Stimulated activated naive CD8-positive, alpha-beta T cell treated with anti-CD3 and anti-CD28 coated beads, Interleukin-15, Interleukin-2, amounts not matched to agents 100 ng/mL and 50 ng/mL, for 24 hours (primary cell): ENCODE results near the gene FILIP1L.
A peak's percentile ranks its signal among the peaks of the same experiment; 100 is the strongest.

Experiments
- H3K27ac Mint-ChIP-seq: one replicate; pipeline ENCODE4 v1.8.0; 2021; ENCODE audit warnings: mild to moderate bottlenecking, mixed read lengths
- H3K27me3 Mint-ChIP-seq: one replicate; pipeline ENCODE4 v1.8.0; 2021; ENCODE audit warnings: mixed read lengths
- H3K36me3 Mint-ChIP-seq: one replicate; pipeline ENCODE4 v1.8.0; 2021; ENCODE audit warnings: low read depth, mixed read lengths
- H3K4me1 Mint-ChIP-seq: one replicate; pipeline ENCODE4 v1.8.0; 2021; ENCODE audit warnings: low read depth, mixed read lengths
- H3K4me3 Mint-ChIP-seq: one replicate; pipeline ENCODE4 v1.8.0; 2021; ENCODE audit warnings: mild to moderate bottlenecking, mixed read lengths
- H3K9me3 Mint-ChIP-seq: one replicate; pipeline ENCODE4 v1.8.0; 2021; ENCODE audit warnings: mixed read lengths

FILIP1L gene

DNA sequence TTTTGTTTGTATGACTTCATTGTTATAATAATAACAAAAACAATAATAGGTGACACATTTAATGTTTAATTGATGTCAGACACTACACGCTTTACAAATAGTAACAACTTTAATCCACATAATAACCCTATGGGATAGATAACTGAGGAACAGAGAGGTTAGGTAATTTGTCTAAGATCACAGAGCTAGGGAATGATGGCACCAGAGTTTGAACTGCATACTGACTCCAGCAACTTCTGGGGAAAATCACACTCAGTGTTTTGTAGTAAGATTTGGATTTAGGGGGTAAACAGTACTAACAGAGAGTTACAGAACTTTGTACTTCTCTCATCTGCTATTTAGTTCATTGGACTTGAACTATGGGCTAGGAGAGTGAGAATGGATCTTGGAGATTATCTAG, 230.6 kb downstream of the FILIP1L start:
- peaks cover 14% of the 10 kb centered on the region for H3K36me3 Mint-ChIP-seq
- H3K4me3 Mint-ChIP-seq, result no peak overlapping the region
- peaks cover 21% of the 10 kb centered on the region for H3K4me1 Mint-ChIP-seq
- no peak overlapping the region for H3K27ac Mint-ChIP-seq
- no peaks in the 10 kb centered on the region for H3K27me3 Mint-ChIP-seq
- no peaks in the 10 kb centered on the region for H3K9me3 Mint-ChIP-seq

DNA sequence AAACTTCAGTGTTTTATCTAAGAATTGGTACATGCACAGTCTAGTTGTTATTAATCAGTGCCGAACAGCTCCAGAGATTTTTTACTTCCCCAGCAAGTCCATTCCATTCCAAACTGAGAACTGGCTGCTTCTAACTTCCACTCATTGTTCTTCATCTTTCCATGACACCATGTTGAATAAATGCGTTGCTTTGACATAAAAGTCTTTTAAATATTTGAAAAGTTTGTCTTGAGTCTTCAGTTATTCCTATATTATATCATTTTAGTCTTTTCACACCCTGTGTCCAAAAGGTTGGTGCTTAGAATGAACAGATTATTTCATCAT, 231.2 kb downstream of the FILIP1L start:
- no peaks in the 10 kb centered on the region for H3K27me3 Mint-ChIP-seq
- H3K4me1 Mint-ChIP-seq, result peaks cover 22% of the 10 kb centered on the region
- no peaks in the 10 kb centered on the region for H3K9me3 Mint-ChIP-seq
- H3K4me3 Mint-ChIP-seq, result no peak overlapping the region
- H3K36me3 Mint-ChIP-seq, result peaks cover 14% of the 10 kb centered on the region
- H3K27ac Mint-ChIP-seq, result no peak overlapping the region

DNA sequence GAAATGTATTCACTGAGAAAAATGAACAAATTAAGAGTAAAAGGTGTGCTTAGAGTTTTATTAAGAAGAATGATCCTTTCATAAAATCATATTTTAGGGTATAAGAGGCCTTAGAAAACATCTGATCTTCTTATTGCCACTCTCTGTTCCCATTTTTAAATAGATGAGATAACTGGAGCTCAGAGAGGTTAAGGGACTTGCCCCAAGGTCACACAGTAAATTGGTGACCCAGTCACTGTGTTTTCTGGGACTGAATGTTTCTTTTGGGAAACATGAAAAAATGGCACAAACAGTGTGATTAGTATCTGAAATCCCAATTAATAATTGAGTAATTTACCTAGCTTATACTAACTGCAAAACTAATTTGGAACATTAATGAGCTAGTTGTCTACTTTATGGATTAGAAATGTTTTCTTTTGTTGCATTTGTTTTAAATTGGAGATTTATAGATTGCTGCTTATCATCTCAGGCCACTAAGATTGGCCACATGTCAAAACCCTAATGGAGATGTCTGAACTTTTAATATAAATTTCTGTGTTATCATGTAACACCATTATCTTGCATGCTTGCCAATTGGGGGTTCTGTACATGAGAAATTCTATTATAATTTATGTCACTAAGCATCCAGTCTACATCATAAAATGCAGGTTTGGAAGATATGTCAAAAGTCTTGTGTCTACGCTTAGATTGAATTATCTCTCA, 231.7 kb downstream of the FILIP1L start:
- peaks cover 14% of the 10 kb centered on the region for H3K36me3 Mint-ChIP-seq
- H3K4me3 Mint-ChIP-seq, result no peak overlapping the region
- H3K27ac Mint-ChIP-seq, result no peak overlapping the region
- no peaks in the 10 kb centered on the region for H3K27me3 Mint-ChIP-seq
- peaks cover 27% of the 10 kb centered on the region for H3K4me1 Mint-ChIP-seq
- no peaks in the 10 kb centered on the region for H3K9me3 Mint-ChIP-seq

- Mint-ChIP-seq H3K4me3 (no peak overlapping the region), H3K27me3 (no peaks in the 10 kb centered on the region), H3K9me3 (no peaks in the 10 kb centered on the region), H3K36me3 (peaks cover 10% of the 10 kb centered on the region), H3K27ac (no peak overlapping the region), H3K4me1 (peaks cover 36% of the 10 kb centered on the region)
Measured at GRCh38 chr3:99881121-99881524, 233.2 kb downstream of the FILIP1L start.

GRCh38 chr3:99879275-99879674, 235.0 kb downstream of the FILIP1L start:
- Mint-ChIP-seq H3K9me3 (no peaks in the 10 kb centered on the region), H3K4me3 (no peak overlapping the region), H3K36me3 (no peaks in the 10 kb centered on the region), H3K27ac (no peak overlapping the region), H3K4me1 (peaks cover 31% of the 10 kb centered on the region), H3K27me3 (no peaks in the 10 kb centered on the region)

- no peaks in the 10 kb centered on the region for H3K27me3 Mint-ChIP-seq
- peaks cover 33% of the 10 kb centered on the region for H3K4me1 Mint-ChIP-seq
- no peaks in the 10 kb centered on the region for H3K36me3 Mint-ChIP-seq
- no peak overlapping the region for H3K27ac Mint-ChIP-seq
- H3K9me3 Mint-ChIP-seq, result no peaks in the 10 kb centered on the region
- no peak overlapping the region for H3K4me3 Mint-ChIP-seq
Measured at GRCh38 chr3:99878005-99878404, 236.3 kb downstream of the FILIP1L start.

DNA sequence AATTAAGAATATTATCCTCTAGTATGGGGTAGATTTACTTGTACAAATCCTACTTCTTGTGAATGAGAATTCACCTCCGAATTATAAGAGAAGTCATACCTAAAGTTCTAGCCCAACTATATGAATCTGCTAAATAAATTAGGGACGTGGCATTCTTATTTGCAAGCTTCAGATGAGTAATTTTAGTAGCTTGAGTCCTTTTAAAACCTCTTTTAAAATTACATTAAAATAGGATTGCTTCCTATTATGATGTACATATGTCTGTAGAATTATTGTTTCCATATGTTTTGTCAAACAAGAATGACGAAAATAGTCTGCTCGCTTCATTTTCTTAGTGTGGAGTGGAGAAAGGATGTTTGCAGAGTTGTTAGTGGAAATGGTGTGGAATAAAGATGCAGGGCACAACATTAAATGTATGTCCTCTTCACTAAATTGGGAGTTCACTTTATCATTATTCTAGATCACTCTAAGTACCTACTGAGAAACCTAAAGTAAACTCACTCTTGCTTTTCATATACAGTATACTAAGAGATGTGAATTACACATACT, 237.2 kb downstream of the FILIP1L start:
- Mint-ChIP-seq H3K27me3 (no peaks in the 10 kb centered on the region), H3K27ac (no peak overlapping the region), H3K4me3 (no peak overlapping the region), H3K9me3 (no peaks in the 10 kb centered on the region), H3K36me3 (no peaks in the 10 kb centered on the region), H3K4me1 (peaks cover 41% of the 10 kb centered on the region)

DNA sequence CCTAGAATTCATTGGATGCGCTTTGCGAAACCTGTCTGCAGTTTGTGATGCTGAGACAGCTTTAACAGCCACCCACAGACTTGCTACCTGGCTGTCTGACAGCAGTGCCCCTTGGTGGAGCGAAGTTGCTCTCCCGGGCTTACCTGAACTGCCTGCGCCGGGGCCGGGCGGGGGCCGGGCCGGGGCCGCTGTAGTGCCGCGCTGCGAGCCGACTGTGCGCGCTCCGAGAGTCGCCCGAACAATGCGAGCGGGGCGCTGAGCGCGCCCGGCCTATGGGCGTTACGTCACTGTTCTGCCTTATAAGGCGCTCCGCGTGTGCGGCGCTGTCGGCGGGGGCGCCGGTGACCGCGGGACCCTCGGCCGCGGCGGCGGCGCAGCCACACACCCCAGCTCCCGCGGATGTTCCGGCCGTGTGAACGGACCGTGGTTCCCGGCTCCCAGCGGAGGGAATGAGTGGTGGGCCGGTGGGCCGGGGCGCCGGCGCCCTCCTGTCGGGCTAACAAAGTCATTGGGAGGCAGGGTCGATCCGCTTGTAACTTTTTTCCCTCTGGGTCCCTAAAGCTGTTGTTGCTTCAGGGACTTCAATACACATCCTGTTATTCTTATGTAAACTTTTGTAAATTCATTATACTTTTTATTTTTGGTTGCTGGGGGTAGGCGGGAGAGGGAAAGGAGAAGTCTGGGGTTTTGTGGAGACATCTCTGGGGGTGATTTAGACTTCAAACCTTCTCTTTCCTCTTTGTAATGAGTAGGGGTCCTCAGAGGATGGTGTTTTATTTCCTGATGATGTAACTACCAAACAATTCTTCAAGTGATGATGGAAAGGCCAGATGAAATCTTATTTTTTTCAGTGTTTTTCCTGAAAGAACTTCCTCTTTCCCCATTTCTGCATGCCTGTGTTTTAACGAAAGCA, 238.1 kb downstream of the FILIP1L start:
- Mint-ChIP-seq H3K4me3 (peak overlapping the region; percentile 80), H3K36me3 (no peaks in the 10 kb centered on the region), H3K4me1 (peaks cover 44% of the 10 kb centered on the region), H3K27me3 (no peaks in the 10 kb centered on the region), H3K27ac (no peak overlapping the region), H3K9me3 (no peaks in the 10 kb centered on the region)

GRCh38 chr3:99875581-99875928, 238.7 kb downstream of the FILIP1L start:
- H3K36me3 Mint-ChIP-seq, result peaks cover 4% of the 10 kb centered on the region
- peaks cover 44% of the 10 kb centered on the region for H3K4me1 Mint-ChIP-seq
- H3K9me3 Mint-ChIP-seq, result no peaks in the 10 kb centered on the region
- peak overlapping the region; percentile 80 for H3K4me3 Mint-ChIP-seq
- no peaks in the 10 kb centered on the region for H3K27me3 Mint-ChIP-seq
- no peak overlapping the region for H3K27ac Mint-ChIP-seq

- Mint-ChIP-seq H3K27ac (no peak overlapping the region), H3K9me3 (no peaks in the 10 kb centered on the region), H3K4me1 (peaks cover 44% of the 10 kb centered on the region), H3K36me3 (peaks cover 6% of the 10 kb centered on the region), H3K4me3 (no peak overlapping the region), H3K27me3 (no peaks in the 10 kb centered on the region)
Measured at GRCh38 chr3:99874237-99875002, 239.9 kb downstream of the FILIP1L start.

DNA sequence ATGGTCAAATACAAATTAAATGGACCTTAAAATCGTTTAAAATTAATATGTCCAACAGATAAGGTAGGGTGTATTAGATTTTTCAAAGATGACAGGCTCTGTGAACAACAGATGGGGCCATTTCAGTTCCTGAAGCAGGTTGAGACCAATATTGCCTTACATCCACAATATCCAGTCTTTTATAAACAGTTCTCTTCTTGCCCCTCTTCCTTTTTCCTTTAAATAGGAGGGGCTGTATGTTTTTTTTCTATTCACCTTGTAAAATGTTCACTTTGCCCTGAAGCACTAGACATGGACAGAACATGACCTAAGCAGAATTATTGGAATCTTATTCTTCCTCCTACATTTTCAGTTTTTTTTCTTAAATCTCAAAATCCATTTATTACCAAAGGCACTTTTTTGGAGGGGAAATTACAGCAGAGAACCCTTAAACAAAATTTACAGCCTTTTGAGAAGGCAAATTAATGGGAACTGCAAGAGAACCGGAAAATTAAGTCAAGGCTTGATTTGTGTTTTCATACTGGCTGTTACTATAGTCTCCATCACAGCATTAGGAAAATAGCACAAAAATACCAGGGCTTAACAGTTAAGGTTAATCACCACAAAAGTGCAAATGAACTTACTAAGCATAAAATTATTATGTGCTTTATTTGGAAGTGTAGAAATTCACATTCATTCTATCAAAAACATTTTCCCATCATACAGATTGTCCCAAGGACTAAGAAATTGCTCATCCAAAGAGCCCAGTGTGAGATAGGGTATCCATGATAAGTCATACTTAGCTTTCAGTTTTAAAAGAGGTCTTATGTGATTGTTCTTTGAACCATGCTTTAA, 240.8 kb downstream of the FILIP1L start:
- Mint-ChIP-seq H3K27ac (no peak overlapping the region), H3K4me1 (peaks cover 47% of the 10 kb centered on the region)

GRCh38 chr3:99872923-99873254, 241.4 kb downstream of the FILIP1L start:
- Mint-ChIP-seq H3K4me3 (no peak overlapping the region), H3K27ac (no peak overlapping the region), H3K9me3 (no peaks in the 10 kb centered on the region), H3K4me1 (peaks cover 50% of the 10 kb centered on the region), H3K36me3 (peaks cover 12% of the 10 kb centered on the region), H3K27me3 (no peaks in the 10 kb centered on the region)

More for the DNA sequence above, 240.8 kb downstream of the FILIP1L start:
- H3K27me3 Mint-ChIP-seq, result no peaks in the 10 kb centered on the region
- H3K4me3 Mint-ChIP-seq, result no peak overlapping the region
- H3K9me3 Mint-ChIP-seq, result no peaks in the 10 kb centered on the region
- peaks cover 11% of the 10 kb centered on the region for H3K36me3 Mint-ChIP-seq

DNA sequence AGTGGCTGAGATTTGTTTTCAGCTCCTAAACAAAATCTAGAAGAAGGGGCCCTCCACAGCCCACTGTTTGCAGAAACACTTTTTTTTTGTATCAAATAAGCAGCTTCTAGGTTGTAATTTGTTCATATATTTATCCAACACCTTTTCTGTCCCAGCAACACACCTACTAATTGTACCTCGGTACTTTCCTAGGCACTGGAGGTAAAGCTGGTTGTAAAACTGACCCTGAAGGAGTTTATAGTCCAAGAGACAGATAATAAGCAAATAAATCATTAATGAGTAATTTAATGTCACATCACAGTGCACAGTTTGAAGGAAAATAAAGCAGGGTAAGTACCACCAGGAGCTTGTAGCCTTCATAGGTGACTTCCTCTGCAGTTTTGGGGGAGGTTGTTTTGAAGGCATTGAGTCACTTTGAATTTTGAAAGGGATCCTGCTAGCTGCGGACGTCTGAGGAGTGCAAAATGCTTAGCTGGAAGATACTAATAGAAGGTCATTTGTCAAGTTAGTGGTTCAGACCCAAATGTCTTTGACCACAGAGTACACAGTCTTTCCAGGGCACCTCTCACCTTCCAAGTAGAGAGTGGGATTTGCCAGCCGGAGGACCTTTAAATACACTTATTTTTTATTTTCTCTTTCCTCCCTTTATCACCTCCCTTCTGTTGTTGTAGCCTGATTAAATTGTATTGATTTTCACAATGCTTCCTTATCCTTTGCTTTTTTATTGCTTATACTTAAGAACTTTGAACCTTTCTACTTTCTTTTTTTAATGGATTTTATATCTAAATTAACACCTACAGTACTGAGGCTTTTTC, 242.9 kb downstream of the FILIP1L start:
- Mint-ChIP-seq H3K27me3 (no peaks in the 10 kb centered on the region), H3K36me3 (peaks cover 24% of the 10 kb centered on the region), H3K27ac (no peak overlapping the region), H3K4me3 (no peak overlapping the region), H3K4me1 (peaks cover 54% of the 10 kb centered on the region), H3K9me3 (no peaks in the 10 kb centered on the region)

- H3K36me3 Mint-ChIP-seq, result peaks cover 24% of the 10 kb centered on the region
- peaks cover 59% of the 10 kb centered on the region for H3K4me1 Mint-ChIP-seq
- no peaks in the 10 kb centered on the region for H3K9me3 Mint-ChIP-seq
- H3K4me3 Mint-ChIP-seq, result no peak overlapping the region
- H3K27me3 Mint-ChIP-seq, result no peaks in the 10 kb centered on the region
- H3K27ac Mint-ChIP-seq, result no peak overlapping the region
Measured at GRCh38 chr3:99870712-99871111, 243.6 kb downstream of the FILIP1L start.
